GM12801 (cell line): ENCODE measurements around the gene KIF26B.

ENCODE experiments used
- TF ChIP-seq, protein P1 (sequence below): IDR thresholded peaks from one replicate; pipeline ENCODE4 v1.5.1; 2011; ENCODE audit warnings: control low read depth; ENCODE audit not compliant: insufficient read length; ENCODE audit errors: extremely low read depth

Gene KIF26B

DNA sequence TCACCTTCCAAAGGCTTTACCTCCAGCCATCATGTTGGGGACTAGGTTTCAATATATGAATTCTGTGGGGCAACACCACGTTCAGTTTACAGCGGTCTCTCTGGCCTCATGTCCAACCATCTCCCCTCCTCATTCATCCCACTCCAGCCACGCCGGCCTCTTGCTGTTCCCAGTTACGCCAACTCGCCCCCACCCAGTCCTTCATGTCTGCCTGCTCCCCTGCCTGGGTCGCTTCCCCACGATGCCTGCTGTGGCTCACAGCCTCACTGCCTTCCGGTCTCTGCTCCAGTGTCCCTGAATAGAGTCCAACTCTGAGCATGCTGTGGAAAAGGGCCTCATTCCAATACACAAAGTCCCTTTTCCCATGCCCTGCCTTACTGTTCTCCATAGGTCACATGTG is 193.8 kb downstream of the KIF26B start:
- TF ChIP-seq, protein P1, sequence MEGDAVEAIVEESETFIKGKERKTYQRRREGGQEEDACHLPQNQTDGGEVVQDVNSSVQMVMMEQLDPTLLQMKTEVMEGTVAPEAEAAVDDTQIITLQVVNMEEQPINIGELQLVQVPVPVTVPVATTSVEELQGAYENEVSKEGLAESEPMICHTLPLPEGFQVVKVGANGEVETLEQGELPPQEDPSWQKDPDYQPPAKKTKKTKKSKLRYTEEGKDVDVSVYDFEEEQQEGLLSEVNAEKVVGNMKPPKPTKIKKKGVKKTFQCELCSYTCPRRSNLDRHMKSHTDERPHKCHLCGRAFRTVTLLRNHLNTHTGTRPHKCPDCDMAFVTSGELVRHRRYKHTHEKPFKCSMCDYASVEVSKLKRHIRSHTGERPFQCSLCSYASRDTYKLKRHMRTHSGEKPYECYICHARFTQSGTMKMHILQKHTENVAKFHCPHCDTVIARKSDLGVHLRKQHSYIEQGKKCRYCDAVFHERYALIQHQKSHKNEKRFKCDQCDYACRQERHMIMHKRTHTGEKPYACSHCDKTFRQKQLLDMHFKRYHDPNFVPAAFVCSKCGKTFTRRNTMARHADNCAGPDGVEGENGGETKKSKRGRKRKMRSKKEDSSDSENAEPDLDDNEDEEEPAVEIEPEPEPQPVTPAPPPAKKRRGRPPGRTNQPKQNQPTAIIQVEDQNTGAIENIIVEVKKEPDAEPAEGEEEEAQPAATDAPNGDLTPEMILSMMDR = no peak

DNA sequence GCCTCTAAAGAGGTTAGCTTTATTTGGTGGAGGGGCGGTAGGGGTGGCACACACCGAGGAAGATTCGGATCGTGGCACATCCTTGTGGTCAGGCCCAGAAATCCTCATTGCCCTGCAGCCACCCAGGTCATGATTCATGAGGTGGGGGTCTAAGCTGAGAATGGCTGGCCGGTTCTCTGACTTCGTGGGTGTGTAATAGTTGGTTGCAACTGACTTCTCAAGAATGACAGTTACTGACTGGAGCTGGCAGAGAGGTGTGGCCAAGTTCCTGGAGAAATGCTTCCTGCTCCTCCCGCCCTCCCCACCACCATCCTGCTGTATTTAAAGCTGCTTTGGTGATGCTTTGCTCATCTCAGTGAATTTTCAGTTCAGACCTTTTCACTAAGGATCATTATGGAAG is 198.6 kb downstream of the KIF26B start:
- TF ChIP-seq, protein P1 = no peak

DNA sequence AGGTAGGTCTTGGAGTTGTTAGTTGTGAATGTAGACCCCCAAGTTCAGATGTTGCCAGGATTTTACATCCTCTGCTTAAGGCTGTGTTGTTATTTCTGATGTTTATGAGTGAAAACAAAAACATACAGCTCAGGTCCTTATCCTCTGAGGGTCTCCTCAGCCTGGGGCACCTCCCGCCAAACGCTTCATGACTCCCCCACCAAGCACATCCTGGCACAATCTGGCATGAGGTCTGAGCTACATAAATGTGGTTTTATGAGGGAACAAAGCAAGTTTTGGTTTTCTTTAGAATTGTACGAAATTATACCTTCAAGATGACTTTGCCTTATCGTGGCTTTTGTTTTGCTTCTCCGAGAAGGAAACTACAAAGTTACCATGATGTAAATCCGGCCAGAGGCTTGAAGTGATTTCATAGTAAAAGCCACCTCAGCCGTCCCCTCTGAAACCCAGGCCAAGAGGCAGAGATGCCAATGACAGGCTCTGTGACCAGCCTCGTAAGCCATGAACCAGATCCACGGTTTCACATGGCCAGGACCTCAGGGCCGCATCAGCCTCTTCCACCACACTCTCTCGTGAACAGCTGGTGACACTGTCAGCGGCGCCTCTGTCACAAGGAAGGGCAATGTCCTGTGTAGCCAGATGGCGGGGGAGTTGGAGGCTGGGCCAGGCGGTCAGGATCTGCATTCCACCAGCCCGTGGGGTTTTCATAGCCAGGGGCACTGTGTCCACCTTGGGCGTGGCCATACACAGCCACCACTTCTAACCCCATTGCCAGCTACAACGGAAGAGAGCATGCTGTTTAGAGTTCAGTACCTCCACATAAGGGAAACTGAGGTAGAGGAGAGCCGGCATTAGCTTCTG is 199.4 kb downstream of the KIF26B start:
- TF ChIP-seq, protein P1 = no peak

DNA sequence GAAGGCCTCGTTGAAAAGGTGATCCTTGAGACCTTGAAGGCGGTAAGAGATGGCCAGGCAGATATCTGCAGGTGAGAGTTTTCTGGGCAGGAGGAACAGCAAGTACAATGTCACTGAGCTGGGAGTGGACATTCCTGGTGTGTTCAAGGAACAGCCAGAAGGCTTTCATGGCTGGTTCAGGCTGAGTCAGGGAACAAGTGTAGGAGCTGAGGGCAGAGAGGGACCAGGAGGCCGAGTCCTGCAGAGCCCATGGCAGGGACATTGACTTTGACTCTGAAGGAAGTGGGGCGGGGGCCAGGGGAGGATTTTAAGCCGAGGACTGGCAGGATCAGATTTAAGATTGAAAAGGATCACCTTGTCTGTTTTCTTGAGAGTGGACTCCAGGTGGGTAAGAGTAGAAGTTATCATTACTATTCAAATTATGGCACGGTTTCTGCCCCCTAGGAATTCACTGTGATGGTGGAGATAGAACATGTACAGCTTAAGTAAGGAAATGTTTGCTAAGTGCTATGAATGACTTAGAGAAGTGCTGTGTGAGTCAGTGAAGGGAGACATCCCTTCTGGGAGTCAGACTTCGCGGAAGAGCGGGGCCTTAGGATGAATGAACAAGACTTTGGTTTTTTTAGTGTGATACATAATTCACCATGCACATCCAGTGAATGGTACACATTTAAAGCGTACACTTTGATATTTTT is 202.3 kb downstream of the KIF26B start:
- TF ChIP-seq, protein P1 = no peak

DNA sequence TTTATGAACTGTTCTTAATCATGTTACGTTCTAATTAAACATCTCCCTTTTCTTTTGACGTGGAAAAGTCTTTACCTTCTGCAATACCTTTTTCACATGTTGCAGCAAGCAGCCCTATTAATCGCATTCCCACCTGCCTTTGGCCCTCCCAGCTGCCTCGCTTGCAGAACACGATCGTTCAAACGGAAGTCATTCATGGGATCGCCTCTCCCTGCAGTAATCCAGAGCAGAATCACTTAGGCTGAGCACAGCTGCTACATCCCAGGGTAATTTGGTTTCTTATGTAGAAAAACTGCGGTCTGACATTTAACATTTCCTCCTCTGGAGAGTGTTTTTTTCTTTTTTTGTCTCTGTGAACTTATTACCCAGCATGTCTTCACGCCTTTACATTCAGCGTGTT is 206.3 kb downstream of the KIF26B start:
- TF ChIP-seq, protein P1 = no peak

DNA sequence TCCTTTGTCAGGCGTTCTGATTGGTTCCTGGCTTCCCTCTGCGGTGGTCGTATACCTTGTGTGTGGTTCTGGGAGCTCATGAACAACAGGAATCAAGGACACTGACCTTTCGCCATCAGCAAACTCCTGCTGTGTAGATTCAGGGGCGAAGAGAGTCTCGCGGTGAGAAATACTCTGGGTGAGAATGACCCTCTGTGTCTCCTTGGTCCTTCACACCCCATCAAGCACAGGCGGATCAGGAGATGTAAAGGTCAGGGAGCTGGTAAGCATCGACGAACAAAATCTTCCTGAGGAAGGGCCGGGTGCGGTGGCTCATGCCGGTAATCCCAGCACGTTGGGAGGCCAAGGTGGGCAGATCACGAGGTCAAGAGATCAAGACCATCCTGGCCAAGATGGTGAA is 207.2 kb downstream of the KIF26B start:
- TF ChIP-seq, protein P1 = no peak

DNA sequence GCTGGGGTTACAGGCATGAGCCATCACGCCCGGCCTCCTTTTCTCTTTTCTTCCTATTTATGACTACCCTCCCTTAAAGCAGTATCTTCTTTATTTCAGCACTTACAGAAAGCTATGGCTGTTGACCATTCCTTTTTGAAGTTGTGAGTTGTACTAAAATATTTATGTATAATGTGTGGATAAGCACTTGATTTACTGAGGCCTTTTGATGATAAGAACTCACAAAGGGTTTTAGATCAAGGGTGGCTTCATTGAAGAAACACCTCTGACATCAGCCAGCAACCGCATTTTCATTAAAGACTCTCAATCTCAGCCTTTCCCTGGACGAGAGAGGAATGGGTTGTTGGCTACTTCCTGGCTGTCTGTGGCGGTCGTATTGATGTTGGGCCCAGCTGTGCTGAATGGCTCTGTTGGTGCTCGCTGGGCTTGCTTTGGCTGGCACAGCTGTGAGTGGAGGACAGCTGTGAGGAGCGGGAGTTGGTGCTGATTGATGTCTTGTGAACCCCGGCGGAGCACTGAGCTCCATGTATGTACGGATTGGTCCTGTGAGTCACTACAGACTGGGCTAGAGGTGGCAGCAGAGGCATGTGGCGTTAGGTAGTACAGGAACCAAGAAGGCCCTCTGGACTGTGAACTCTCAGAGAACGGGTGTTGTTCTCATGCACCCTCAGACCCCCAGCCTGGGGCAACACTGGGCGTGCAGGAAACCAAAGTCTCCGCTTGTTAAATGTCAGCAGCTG is 208.8 kb downstream of the KIF26B start:
- TF ChIP-seq, protein P1 = no peak
